Germinal center (tissue), 1 donor: ENCODE data around the gene ARMS2.

Experiments
- DNase-seq: peaks from one replicate; pipeline ENCODE4 v3.0.0; 2012; ENCODE audit warnings: mixed read lengths, low spot score

ARMS2 gene

DNA sequence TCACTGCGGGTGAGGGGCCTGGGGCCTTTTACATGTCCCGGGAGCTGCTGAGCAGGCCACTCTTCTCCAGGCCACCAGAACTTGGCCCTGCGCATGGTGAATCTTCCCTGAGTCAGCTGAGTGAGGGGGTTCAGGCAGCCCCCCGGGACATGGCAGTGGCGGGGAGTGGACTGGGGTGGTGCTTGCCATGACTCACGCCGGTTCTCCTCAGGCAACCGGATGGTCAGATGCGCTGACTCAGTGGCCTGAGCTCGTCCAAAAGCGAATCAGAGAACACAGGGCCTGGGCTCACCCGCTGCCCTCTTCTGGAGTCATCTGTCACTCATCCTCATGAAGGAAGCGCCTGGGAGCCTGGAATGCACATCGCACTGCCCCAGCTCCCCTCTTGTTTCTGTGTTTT, 40.4 kb downstream of the ARMS2 start:
- DNase-seq = no peak

GRCh38 chr10:122495406-122496340, 41.2 kb downstream of the ARMS2 start:
- no peak for DNase-seq

GRCh38 chr10:122497241-122497640, 42.8 kb downstream of the ARMS2 start:
- DNase-seq = no peak

DNA sequence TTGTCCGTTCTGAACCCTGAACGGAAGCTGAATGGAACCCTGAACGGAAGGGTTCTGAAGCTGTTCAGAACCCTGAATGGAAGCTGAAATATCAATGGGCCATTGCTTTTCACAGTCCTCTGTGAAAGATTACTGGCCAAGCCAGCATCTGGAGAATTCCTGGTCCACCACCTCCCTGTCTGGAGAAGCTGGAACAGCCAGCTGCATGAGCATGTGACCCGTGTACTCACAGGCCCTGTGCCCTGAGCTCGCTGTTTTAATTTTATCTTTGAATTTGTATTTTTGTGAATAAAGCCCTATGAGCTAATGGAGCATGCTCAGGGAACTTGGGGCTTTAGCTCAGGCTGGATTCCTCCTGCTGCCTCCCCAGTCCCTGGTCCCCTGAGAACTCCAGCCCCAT, 44.1 kb downstream of the ARMS2 start:
- no peak for DNase-seq

DNA sequence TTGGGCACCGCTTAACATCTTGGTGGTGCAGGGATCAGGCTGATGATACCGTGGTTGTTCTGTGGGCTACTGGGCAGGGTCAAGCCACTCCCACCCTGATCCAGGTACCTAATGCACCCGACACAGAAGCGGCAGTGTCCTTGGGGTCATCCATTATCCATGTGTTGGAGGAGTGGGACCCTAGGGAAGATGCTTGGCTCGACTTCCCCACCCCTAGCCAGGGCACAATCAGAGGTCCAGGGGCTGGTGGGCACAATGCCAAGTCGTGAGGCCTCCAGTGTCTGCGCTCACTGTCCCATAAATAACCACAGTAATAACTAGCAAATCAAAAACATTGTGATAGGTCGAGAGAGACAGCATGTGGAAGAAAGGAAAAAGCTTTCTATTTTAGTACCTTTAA, 44.6 kb downstream of the ARMS2 start:
- DNase-seq = no peak

- no peak for DNase-seq
Observed at GRCh38 chr10:122499491-122499941, 45.1 kb downstream of the ARMS2 start.

GRCh38 chr10:122500194-122500593, 45.7 kb downstream of the ARMS2 start:
- DNase-seq = no peak

DNA sequence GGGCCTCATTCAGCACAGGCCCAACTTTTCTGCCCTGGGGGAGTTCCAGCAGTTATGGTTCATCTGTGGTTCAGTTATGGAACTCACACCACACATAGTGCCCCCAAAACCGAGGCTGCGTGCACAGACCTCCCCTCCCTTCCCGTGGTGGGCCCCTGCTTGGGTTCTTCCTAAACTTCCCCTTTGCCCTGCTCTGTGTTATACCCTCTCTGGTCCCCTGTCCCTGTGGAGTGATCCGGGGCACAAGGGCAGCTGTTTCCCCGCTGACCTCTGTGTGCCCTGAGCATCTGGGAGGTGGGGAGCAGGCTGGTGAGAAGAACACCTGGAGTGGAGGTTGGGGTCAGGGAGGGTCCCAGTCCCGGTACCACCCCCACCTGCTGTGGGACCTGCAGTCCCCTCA, 46.3 kb downstream of the ARMS2 start:
- DNase-seq = no peak

- no peak for DNase-seq
Observed at GRCh38 chr10:122503012-122503411, 48.6 kb downstream of the ARMS2 start.

GRCh38 chr10:122503886-122504609, 49.6 kb downstream of the ARMS2 start:
- DNase-seq = no peak

DNA sequence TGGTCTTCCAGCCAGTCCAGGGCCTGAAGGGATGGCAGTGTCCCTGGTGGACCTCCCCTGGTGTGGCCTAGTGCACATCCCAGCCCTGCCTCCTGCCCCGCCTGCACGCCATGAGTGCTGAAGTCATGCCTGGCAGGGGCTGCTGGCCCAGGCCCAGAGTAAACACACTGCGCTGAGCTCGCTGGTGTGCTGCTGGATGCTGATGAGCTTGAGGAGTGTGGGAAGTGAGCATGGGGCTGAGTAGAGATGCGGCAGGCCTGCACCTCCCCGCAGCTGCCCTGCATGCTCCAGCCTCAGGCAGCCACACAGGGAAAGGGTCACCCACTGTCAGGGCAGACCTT, 50.1 kb downstream of the ARMS2 start:
- no peak for DNase-seq

DNA sequence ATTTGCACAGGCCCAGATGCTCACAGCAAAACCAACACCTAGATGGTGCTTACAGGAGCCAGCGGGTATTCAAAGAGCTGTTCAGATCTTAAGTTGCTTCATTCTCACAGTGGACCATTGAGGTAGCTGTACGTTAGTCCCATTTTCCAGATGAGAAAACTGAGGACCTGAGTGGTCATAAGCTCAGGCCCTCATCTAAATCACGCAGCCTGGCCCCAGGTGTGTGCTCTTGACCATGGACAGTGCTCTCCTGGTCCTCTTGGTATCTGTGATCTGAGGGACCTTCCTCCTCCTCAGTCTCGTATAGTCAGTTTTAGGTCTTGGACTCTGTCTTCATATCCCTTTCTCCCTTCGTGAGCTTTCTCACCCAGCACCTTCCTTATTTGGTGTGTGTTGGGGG, 50.6 kb downstream of the ARMS2 start:
- DNase-seq = no peak

- no peak for DNase-seq
Observed at GRCh38 chr10:122505885-122506645, 51.6 kb downstream of the ARMS2 start.
